ENCODE measurements around the gene ITPR1.

- no peak for TF ChIP-seq CTCF (conservative IDR thresholded peaks at IDR 0.05; ENCODE audit: low read depth in 2 of 2)
- no peak for TF ChIP-seq POLR2AphosphoS5 (IDR thresholded peaks at IDR 0.05; ENCODE audit: low read depth)
- TF ChIP-seq JUNB (IDR thresholded peaks at IDR 0.05; ENCODE audit: unreplicated experiment), result no peak
- no peak for TF ChIP-seq EZH2 (IDR thresholded peaks at IDR 0.05; ENCODE audit: low read depth, unreplicated experiment)
- TF ChIP-seq NANOG (IDR thresholded peaks at IDR 0.05; ENCODE audit: borderline replicate concordance), result no peak
- TF ChIP-seq ZNF331 (CRISPR knock-in tag; IDR thresholded peaks at IDR 0.05; ENCODE audit: low read depth), result no peak
Observed at GRCh38 chr3:4848176-4848825, 355.2 kb downstream of the ITPR1 start.

Measured in GM23338 (cell line).